Lung (tissue), 12 donors: ENCODE results near the gene OTUD6A. TPM values are rescaled to one million over a fixed set of nuclear protein-coding genes. Genes with fewer than 3 reads are reported as not detected.

Experiments
- ATAC-seq: fragments of 200-7000 bp; cut with Tn5 transposase; one replicate; pipeline ENCODE4 v1.9.1; 2020; ENCODE audit warnings: moderate number of reproducible peaks; ENCODE audit not compliant: insufficient read depth, low FRiP score
- DNase-seq, 3 donors: peaks; one replicate each; pipeline ENCODE4 v3.0.0-alpha.2; 2013 to 2017
- H3K27ac ChIP-seq, 2 donors: one replicate each; pipeline ENCODE4 v1.5.1; 2013; ENCODE audit warnings: mild to moderate bottlenecking in 2 of 2, moderate library complexity in 2 of 2, control low read depth in 1 of 2, inconsistent platforms in 1 of 2, low read depth in 1 of 2, low read length in 1 of 2
- H3K27me3 ChIP-seq, 3 donors: one replicate each; pipeline ENCODE4 v1.5.1; 2013; ENCODE audit warnings: low read length in 2 of 3; ENCODE audit not compliant: control insufficient read depth in 3 of 3, insufficient read depth in 3 of 3
- H3K36me3 ChIP-seq, 4 donors: one replicate each; pipeline ENCODE4 v1.5.1; 2013; ENCODE audit warnings: low read length in 4 of 4, mild to moderate bottlenecking in 1 of 4, moderate library complexity in 1 of 4; ENCODE audit not compliant: control insufficient read depth in 4 of 4, insufficient read depth in 4 of 4
- H3K4me1 ChIP-seq, 5 donors: one replicate each; pipeline ENCODE4 v1.5.1; 2013; ENCODE audit warnings: low read length in 5 of 5, mild to moderate bottlenecking in 2 of 5, moderate library complexity in 1 of 5; ENCODE audit not compliant: control insufficient read depth in 5 of 5, insufficient read depth in 5 of 5
- H3K4me3 ChIP-seq: one replicate; pipeline ENCODE4 v1.5.1; 2013; ENCODE audit warnings: mild to moderate bottlenecking, control low read depth, moderate library complexity
- H3K9ac ChIP-seq, 2 donors: one replicate each; pipeline ENCODE4 v1.5.1; 2013; ENCODE audit warnings: low read length in 2 of 2, control low read depth in 1 of 2; ENCODE audit not compliant: insufficient read depth in 1 of 2
- H3K9me3 ChIP-seq, 4 donors: one replicate each; pipeline ENCODE4 v1.5.1; 2013; ENCODE audit warnings: low read length in 3 of 4, mild to moderate bottlenecking in 1 of 4, moderate library complexity in 1 of 4; ENCODE audit not compliant: control insufficient read depth in 4 of 4, insufficient read depth in 3 of 4
- CTCF ChIP-seq: IDR thresholded peaks from 2 replicates; pipeline ENCODE4 v1.5.1; 2012; ENCODE audit warnings: mild to moderate bottlenecking; ENCODE audit errors: control extremely low read depth, extremely low read depth
- WGBS, 2 donors: extraction: QIAGEN DNeasy Blood & Tissue Kit; methylation state at CpG; one replicate each; pipeline ENCODE4 v1.1.7; 2013; 5-methylcytosine and 5-hydroxymethylcytosine counted together
- polyA plus RNA-seq, 2 donors: library from polyadenylated mRNA; stranded (reverse); fragments of 200-250 nt; gene quantifications; one replicate each; pipeline ENCODE4 v1.2.1, GENCODE V29; 2013
- total RNA-seq, 2 donors: library from RNA; depleted of rRNA in 1 of 2; stranded (reverse); fragments of >200 nt in 1 of 2; gene quantifications; one replicate each; pipeline ENCODE4 v1.2.1, GENCODE V29; 2014 to 2021
- donor health status: control.
- donor health status: control.
- donor health status: Bipolar disorder and iron deficiency.
- donor health status: healthy.
- donor health status: DM: yes; HTN: yes; CAD: no.

OTUD6A gene
- total and polyA plus RNA-seq, 4 donors: not detected

- peaks cover 3 to 20% (median 7%) of the 10 kb centered on the region in 3 donors for H3K27me3 ChIP-seq
- no peak for TF ChIP-seq CTCF
- H3K9me3 ChIP-seq: peaks cover 0 to 3% (median 0%) of the 10 kb centered on the region in 4 donors
- H3K4me3 ChIP-seq: no peak within 1 kb of the TSS
- DNase-seq: no peak
- no peak within 1 kb of the TSS for H3K27ac ChIP-seq
- no peaks in the 10 kb centered on the region for H3K36me3 ChIP-seq
- ATAC-seq: no peak
- 60 to 85% methylated on average over 4 of the region's 4 CpGs for WGBS, 2 donors
- no peaks in the 10 kb centered on the region for H3K4me1 ChIP-seq
- H3K9ac ChIP-seq: no peak within 1 kb of the TSS
Measured at GRCh38 chrX:70049925-70050324, 12.3 kb upstream of the OTUD6A start, which contains the start of gene AWAT2. AWAT2 (minus strand) TSS chrX:70049938; CDS start chrX:70049932, 6 bp downstream.

GRCh38 chrX:70052895-70053615 lies 9.2 kb upstream of the OTUD6A start:
- 80 to 84% methylated on average over 10 to 11 of the region's 11 CpGs for WGBS, 2 donors
- Histone ChIP-seq H3K4me3 (no peak overlapping the region), H3K9me3 (no peaks in the 10 kb centered on the region), H3K9ac (no peak overlapping the region), H3K27me3 (peaks cover 2 to 19% (median 3%) of the 10 kb centered on the region in 3 donors), H3K4me1 (no peaks in the 10 kb centered on the region), H3K36me3 (no peaks in the 10 kb centered on the region), H3K27ac (no peak overlapping the region)
- DNase-seq: no peak
- no peak for ATAC-seq
- no peak for TF ChIP-seq CTCF

- peaks cover 2 to 18% (median 3%) of the 10 kb centered on the region in 3 donors for H3K27me3 ChIP-seq
Measured at GRCh38 chrX:70054391-70054790, 7.9 kb upstream of the OTUD6A start.

More at GRCh38 chrX:70054391-70054790, 7.9 kb upstream of the OTUD6A start:
- 76 to 87% methylated on average over 5 of the region's 5 CpGs for WGBS, 2 donors
- no peak for TF ChIP-seq CTCF
- Histone ChIP-seq H3K4me3 (no peak overlapping the region), H3K9me3 (no peaks in the 10 kb centered on the region), H3K27ac (no peak overlapping the region), H3K36me3 (no peaks in the 10 kb centered on the region), H3K4me1 (no peaks in the 10 kb centered on the region), H3K9ac (no peak overlapping the region)
- ATAC-seq: no peak
- no peak for DNase-seq
